Left lung (tissue), 10 donors: ENCODE measurements around the gene ARHGEF17. TPM values are rescaled to one million over a fixed set of nuclear protein-coding genes. Genes with fewer than 3 reads are reported as not detected.

Experiments used
- ATAC-seq: fragments of 200-7000 bp; cut with Tn5 transposase; one replicate; pipeline ENCODE4 v1.9.1; 2020; ENCODE audit warnings: moderate library complexity
- DNase-seq, 4 donors: peaks; one replicate each; pipeline ENCODE4 v3.0.0-alpha.2; 2013 to 2020
- H3K27ac ChIP-seq, 2 donors: fragments of 200-600 bp; sonication (generic) in 1 of 2; one replicate each; pipeline versions ENCODE4 v1.5.0 to v1.8.0; 2020 to 2021
- H3K27me3 ChIP-seq, 2 donors: fragments of 200-600 bp; sonication (generic) in 1 of 2; one replicate each; pipeline versions ENCODE4 v1.5.0 to v1.8.0; 2020 to 2021
- H3K36me3 ChIP-seq, 2 donors: fragments of 200-600 bp; sonication (generic) in 1 of 2; one replicate each; pipeline versions ENCODE4 v1.5.0 to v1.8.0; 2020 to 2021
- H3K4me1 ChIP-seq, 2 donors: fragments of 200-600 bp; one replicate each; pipeline ENCODE4 v1.8.0; 2021
- H3K4me3 ChIP-seq, 2 donors: fragments of 200-600 bp; sonication (generic) in 1 of 2; one replicate each; pipeline versions ENCODE4 v1.5.0 to v1.8.0; 2020 to 2021; ENCODE audit warnings: mild to moderate bottlenecking in 1 of 2
- H3K9me3 ChIP-seq, 2 donors: fragments of 200-600 bp; sonication (generic) in 1 of 2; one replicate each; pipeline versions ENCODE4 v1.5.0 to v1.8.0; 2020 to 2021
- CTCF ChIP-seq, 2 donors: fragments of 200-600 bp; sonication (generic) in 1 of 2; IDR thresholded peaks; one replicate each; pipeline versions ENCODE4 v1.5.0 to v1.8.0; 2021; ENCODE audit warnings: antibody characterized with exemption in 2 of 2
- intact Hi-C, 2 donors: fragments of 100-400 bp; cut with DNase I; formaldehyde crosslinking; loops; one replicate each; pipeline versions ENCODE4 v1.11.2 to v1.14.2; 2022
- polyA plus RNA-seq, 6 donors: library from polyadenylated mRNA; unstranded; fragments of 120-200 nt; gene quantifications; one replicate each; pipeline ENCODE4 v1.2.1, GENCODE V29; 2013; ENCODE audit not compliant: insufficient read length in 6 of 6
- total RNA-seq, 2 donors: library from RNA; stranded (reverse); fragmentation: NEBNext Ultra II Directional; extraction: Animal tissue kit (Norgen Biotek cat#: 25700); gene quantifications; one replicate each; pipeline ENCODE4 v1.2.1, GENCODE V29; 2021
- donor health status: DM: no; HTN: yes; CAD: no.
- donor health status: DM: no; HTN: no; CAD: no.

The ARHGEF17 gene
- total and polyA plus RNA-seq, 8 donors: 56.3 to 95.8 (median 82.8) TPM

- peak in 1 of 4 donors; percentile 74 for DNase-seq
- Histone ChIP-seq H3K4me3 (peak overlapping the region in 1 of 2 donors; percentile 13), H3K4me1 (peaks cover 43 to 85% of the 10 kb centered on the region in 2 donors), H3K9me3 (no peaks in the 10 kb centered on the region), H3K36me3 (no peaks in the 10 kb centered on the region), H3K27me3 (no peaks in the 10 kb centered on the region), H3K27ac (peak overlapping the region; percentile 37 to 95)
- peak; percentile 13 for ATAC-seq
- intact Hi-C loops: no loop called here
- TF ChIP-seq CTCF (IDR thresholded peaks at IDR 0.05): no peak
These were observed 72.3 kb downstream of the ARHGEF17 start for GRCh38 chr11:73380331-73380730.

GRCh38 chr11:73380897-73381410, 72.9 kb downstream of the ARHGEF17 start:
- intact Hi-C loops: no loop called here
- DNase-seq (no peak), ATAC-seq (no peak)
- Histone ChIP-seq H3K36me3 (no peaks in the 10 kb centered on the region), H3K27ac (peak overlapping the region in 1 of 2 donors; percentile 95), H3K27me3 (no peaks in the 10 kb centered on the region), H3K4me3 (peak overlapping the region in 1 of 2 donors; percentile 13), H3K4me1 (peaks cover 50 to 86% of the 10 kb centered on the region in 2 donors), H3K9me3 (no peaks in the 10 kb centered on the region)
- no peak for TF ChIP-seq CTCF (IDR thresholded peaks at IDR 0.05)

- Histone ChIP-seq H3K27ac (peak overlapping the region in 1 of 2 donors; percentile 95), H3K36me3 (no peaks in the 10 kb centered on the region), H3K4me3 (peak overlapping the region in 1 of 2 donors; percentile 17), H3K9me3 (no peaks in the 10 kb centered on the region), H3K27me3 (no peaks in the 10 kb centered on the region), H3K4me1 (peaks cover 56 to 92% of the 10 kb centered on the region in 2 donors)
- TF ChIP-seq CTCF (IDR thresholded peaks at IDR 0.05): no peak
- peak in 1 of 4 donors; percentile 85 for DNase-seq
- intact Hi-C loops: no loop called here
- ATAC-seq: no peak
These were observed 73.5 kb downstream of the ARHGEF17 start for GRCh38 chr11:73381589-73381988.

- Histone ChIP-seq H3K27ac (peak overlapping the region in 1 of 2 donors; percentile 95), H3K27me3 (no peaks in the 10 kb centered on the region), H3K9me3 (no peaks in the 10 kb centered on the region), H3K4me3 (peak overlapping the region in 1 of 2 donors; percentile 17), H3K36me3 (no peaks in the 10 kb centered on the region), H3K4me1 (peaks cover 57 to 98% of the 10 kb centered on the region in 2 donors)
- DNase-seq: peak in 1 of 4 donors; percentile 49
- no peak for TF ChIP-seq CTCF (IDR thresholded peaks at IDR 0.05)
- intact Hi-C loops: no loop called here
- no peak for ATAC-seq
These were observed 74.1 kb downstream of the ARHGEF17 start for GRCh38 chr11:73382183-73382582.

- H3K27ac ChIP-seq: peak overlapping the region; percentile 23 to 95
- DNase-seq (peak in 1 of 4 donors; percentile 43), ATAC-seq (no peak)
- no peaks in the 10 kb centered on the region for H3K36me3 ChIP-seq
- TF ChIP-seq CTCF (IDR thresholded peaks at IDR 0.05): no peak
- no peaks in the 10 kb centered on the region for H3K9me3 ChIP-seq
- H3K4me1 ChIP-seq: peaks cover 62 to 100% of the 10 kb centered on the region in 2 donors
- intact Hi-C loops: no loop called here
- H3K4me3 ChIP-seq: peak overlapping the region in 1 of 2 donors; percentile 1
- H3K27me3 ChIP-seq: no peaks in the 10 kb centered on the region
These were observed 74.7 kb downstream of the ARHGEF17 start for GRCh38 chr11:73382747-73383146.
